Measurements from ENCODE around the gene SGTA. TPM values are rescaled to one million over a fixed set of nuclear protein-coding genes. Genes with fewer than 3 reads are reported as not detected.
A peak's percentile ranks its signal among the peaks of the same experiment; 100 is the strongest.

SGTA gene
- total and polyA plus RNA-seq, 9 of the 15 experiments (the other 6 are each of a cell fraction or from before 2014, with no cell fraction given) = 1.4 to 110 (median 49.9) TPM

- intact Hi-C loops (cut with micrococcal nuclease) (no loop called here), in situ Hi-C loops (cut with MboI) (no loop called here)
- 94% methylated on average over 28 of the region's 32 CpGs for WGBS (ENCODE audit: insufficient coverage, low coverage, missing lambda C conversion rate)
- TF ChIP-seq RBFOX2 (IDR thresholded peaks at IDR 0.05; ENCODE audit: low read depth, low read length) (peak; percentile 30; the same call in 1 of the 2 replicates), TCF7L2 (IDR thresholded peaks at IDR 0.05; ENCODE audit: low read depth, low read length) (no peak), SREBF1 (IDR thresholded peaks at IDR 0.05; ENCODE audit: borderline replicate concordance, low read depth, low read length) (no peak)
- H3K9me3 ChIP-seq (replicated peaks; ENCODE audit: control insufficient read depth, insufficient read depth, low read depth, low read length) = no peaks in the 10 kb centered on the region
- no peak overlapping the region for H3K4me2 ChIP-seq (ENCODE audit: insufficient read depth, low read length)
- FAIRE-seq (no peak), DNase-seq (ENCODE audit: extremely low read depth in 1 of 4, low spot score in 3 of 4) (no peak), ATAC-seq (no peak)
- no peak overlapping the region for H3K4me3 ChIP-seq
- no peak overlapping the region for H3K27ac ChIP-seq (ENCODE audit: extremely low read depth, low read depth, low read length)
- peaks cover 46% of the 10 kb centered on the region for H3K79me2 ChIP-seq (ENCODE audit: control insufficient read depth, insufficient read depth, low read length)
- peaks cover 3 to 28% of the 10 kb centered on the region in 2 experiments; a peak in 3 of 5 replicates for H3K4me1 ChIP-seq (replicated peaks in 1 of 2; ENCODE audit: control insufficient read depth in 2 of 2, insufficient read depth in 2 of 2, low read length in 2 of 2)
- H3K9ac ChIP-seq (ENCODE audit: insufficient read depth in 1 of 2, low read depth in 2 of 2, low read length in 2 of 2) = peak overlapping the region in 1 of 2 experiments; percentile 48; a peak in 1 of 4 replicates
- H4K20me1 ChIP-seq (replicated peaks; ENCODE audit: control insufficient read depth, insufficient read depth, low read length) = 0 out of 2 replicates have a peak, but pooled peaks cover 5% of the 10 kb centered on the region
- no peak overlapping the region for H2AFZ ChIP-seq (ENCODE audit: low read depth, low read length)
- POLR2A ChIA-PET = interaction anchor here (0.7 to 3.4 kb wide), 2 partner anchors 9 to 28 kb away, joined by 3 to 12 read pairs; no protein-coding TSS in a partner anchor
- H3K27me3 ChIP-seq (ENCODE audit: control insufficient read depth in 2 of 2, insufficient read depth in 2 of 2, low read length in 2 of 2) = no peaks in the 10 kb centered on the region
- no TSS peak for BruUV-seq (replicated peaks)
- H3K9me1 ChIP-seq (ENCODE audit: control insufficient read depth, insufficient read depth, low read length) = peaks cover 2% of the 10 kb centered on the region
- peaks cover 77% of the 10 kb centered on the region; the same call in 2 of the 3 replicates for H3K36me3 ChIP-seq (ENCODE audit: control insufficient read depth, insufficient read depth, low read length)
- CTCF ChIA-PET (ENCODE audit: low intra/inter-chr PET ratio) = no interaction called here
Observed at GRCh38 chr19:2790557-2791271, 7.6 kb upstream of the SGTA start.

- Histone ChIP-seq H3K4me3 (no peak overlapping the region), H3K79me2 (ENCODE audit: control insufficient read depth, insufficient read depth, low read length) (peaks cover 50% of the 10 kb centered on the region), H3K4me2 (ENCODE audit: insufficient read depth, low read length) (no peak overlapping the region), H4K20me1 (replicated peaks; ENCODE audit: control insufficient read depth, insufficient read depth, low read length) (0 out of 2 replicates have a peak, but pooled peaks cover 5% of the 10 kb centered on the region), H3K9me3 (replicated peaks; ENCODE audit: control insufficient read depth, insufficient read depth, low read depth, low read length) (no peaks in the 10 kb centered on the region), H2AFZ (ENCODE audit: low read depth, low read length) (no peak overlapping the region), H3K36me3 (ENCODE audit: control insufficient read depth, insufficient read depth, low read length) (peaks cover 72% of the 10 kb centered on the region; the same call in 2 of the 3 replicates), H3K27ac (ENCODE audit: extremely low read depth, low read depth, low read length) (no peak overlapping the region), H3K27me3 (ENCODE audit: control insufficient read depth in 2 of 2, insufficient read depth in 2 of 2, low read length in 2 of 2) (no peaks in the 10 kb centered on the region), H3K4me1 (replicated peaks in 1 of 2; ENCODE audit: control insufficient read depth in 2 of 2, insufficient read depth in 2 of 2, low read length in 2 of 2) (peaks cover 3 to 32% of the 10 kb centered on the region in 2 experiments; a peak in 3 of 5 replicates), H3K9me1 (ENCODE audit: control insufficient read depth, insufficient read depth, low read length) (no peaks in the 10 kb centered on the region), H3K9ac (ENCODE audit: insufficient read depth in 1 of 2, low read depth in 2 of 2, low read length in 2 of 2) (peak overlapping the region in 1 of 2 experiments; percentile 48; a peak in 1 of 4 replicates)
- intact Hi-C loops (cut with micrococcal nuclease) (no loop called here), in situ Hi-C loops (cut with MboI) (no loop called here)
- DNase-seq (ENCODE audit: extremely low read depth in 1 of 4, low spot score in 3 of 4) (no peak), ATAC-seq (no peak), FAIRE-seq (no peak)
- POLR2A ChIA-PET = interaction anchor here (0.7 to 3.4 kb wide), 3 partner anchors 10 to 28 kb away, joined by 3 to 12 read pairs (median 4); no protein-coding TSS in a partner anchor
- TF ChIP-seq ZNF140 (CRISPR knock-in tag; IDR thresholded peaks at IDR 0.05) = no peak
- no peak for TF ChIP-seq ETV1 (tag; conservative IDR thresholded peaks at IDR 0.05; ENCODE audit: low read depth)
- no TSS peak for BruUV-seq (replicated peaks)
- CTCF ChIA-PET (ENCODE audit: low intra/inter-chr PET ratio) = no interaction called here
- WGBS (ENCODE audit: insufficient coverage, low coverage, missing lambda C conversion rate) = 90% methylated on average over 14 of the region's 14 CpGs
Observed at GRCh38 chr19:2790194-2790556, 7.1 kb upstream of the SGTA start.

Measured in K562 (cell line).